Measurements from ENCODE around the gene ABCB9. TPM values are rescaled to one million over a fixed set of nuclear protein-coding genes. Genes with fewer than 3 reads are reported as not detected.

The ABCB9 gene
- total and polyA plus RNA-seq, 2 of the 8 experiments (the other 6 are each of a cell fraction or from before 2014, with no cell fraction given), result 3.8 to 8.0 TPM

DNA sequence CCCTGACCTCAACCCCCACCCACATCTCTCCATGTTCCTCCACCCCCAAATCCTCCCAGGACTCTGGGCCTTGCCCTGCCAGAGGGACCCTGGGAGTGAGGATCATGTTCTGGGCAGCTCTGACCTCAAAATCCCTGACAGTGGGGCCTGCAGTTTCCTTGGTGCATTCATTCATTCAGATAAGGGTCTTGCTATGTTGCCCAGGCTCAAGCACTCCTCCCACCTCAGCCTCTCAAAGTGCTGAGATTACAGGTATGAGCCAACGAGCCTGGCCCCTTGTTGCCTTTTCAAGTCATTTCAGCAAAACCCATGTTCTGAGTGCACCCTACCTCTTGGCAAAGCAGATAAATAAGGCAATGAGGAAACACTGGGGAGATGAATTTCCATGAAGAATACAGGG lies 43.8 kb upstream of the ABCB9 start:
- Histone ChIP-seq H3K4me3 (ENCODE audit: extremely low read depth in 1 of 4, insufficient read depth in 2 of 4, low read depth in 3 of 4, low read length in 4 of 4) (no peak overlapping the region), H2BK12ac (ENCODE audit: low read depth, low read length) (no peak overlapping the region), H3K18ac (ENCODE audit: extremely low read depth, low read length) (no peak overlapping the region), H2AFZ (ENCODE audit: low read length) (no peak overlapping the region), H4K20me1 (replicated peaks in 1 of 2; ENCODE audit: control insufficient read depth in 1 of 2, insufficient read depth in 2 of 2, low read length in 2 of 2) (peaks cover 0 to 3% of the 10 kb centered on the region in 2 experiments), H3K23me2 (ENCODE audit: low read depth, low read length) (no peaks in the 10 kb centered on the region), H3K4me2 (ENCODE audit: insufficient read depth in 1 of 2, low read depth in 2 of 2, low read length in 2 of 2) (no peak overlapping the region), H3K23ac (ENCODE audit: insufficient read length) (no peak overlapping the region), H3K14ac (ENCODE audit: insufficient read length) (no peak overlapping the region), H4K8ac (ENCODE audit: extremely low read depth, insufficient read depth, low read length) (no peak overlapping the region), H3K9me3 (ENCODE audit: insufficient read depth in 2 of 2, low read depth in 1 of 2, low read length in 1 of 2) (no peaks in the 10 kb centered on the region; a peak in 1 of 4 replicates), H3K79me2 (ENCODE audit: control insufficient read depth in 1 of 2, insufficient read depth in 2 of 2, low read length in 2 of 2) (no peaks in the 10 kb centered on the region), H3K27ac (ENCODE audit: low read depth, low read length) (no peak overlapping the region), H2AK5ac (ENCODE audit: low read depth, low read length) (no peak overlapping the region), H3K4ac (replicated peaks; ENCODE audit: insufficient read length, low read depth, low read length) (no peak overlapping the region), H3K36me3 (ENCODE audit: control insufficient read depth in 2 of 4, insufficient read depth in 4 of 4, low read length in 3 of 4) (no peaks in the 10 kb centered on the region), H2BK120ac (replicated peaks; ENCODE audit: low read depth, low read length) (no peak overlapping the region), H3K79me1 (ENCODE audit: low read depth, low read length) (no peaks in the 10 kb centered on the region), H3K27me3 (replicated peaks in 1 of 4; ENCODE audit: control insufficient read depth in 3 of 4, extremely low read depth in 1 of 4, insufficient read depth in 3 of 4, low read length in 3 of 4) (no peaks in the 10 kb centered on the region), H3K9ac (replicated peaks in 1 of 4; ENCODE audit: extremely low read depth in 1 of 4, low read depth in 3 of 4, low read length in 3 of 4) (no peak overlapping the region), H2BK15ac (ENCODE audit: low read length) (no peak overlapping the region), H2BK20ac (ENCODE audit: low read length) (no peak overlapping the region), H2BK5ac (ENCODE audit: low read depth, low read length) (no peak overlapping the region), H3K4me1 (replicated peaks in 1 of 4; ENCODE audit: control insufficient read depth in 3 of 4, insufficient read depth in 4 of 4, low read length in 3 of 4) (no peaks in the 10 kb centered on the region), H4K5ac (ENCODE audit: insufficient read length, low read depth, low read length) (no peak overlapping the region), H4K91ac (replicated peaks; ENCODE audit: insufficient read length, low read length) (no peak overlapping the region), H3K56ac (replicated peaks; ENCODE audit: insufficient read length, low read depth, low read length) (no peak overlapping the region)
- TF ChIP-seq RXRA (IDR thresholded peaks at IDR 0.05; ENCODE audit: insufficient read depth, low read depth, low read length) (no peak), HDAC6 (IDR thresholded peaks at IDR 0.05; ENCODE audit: low read depth, low read length) (no peak), KDM5A (IDR thresholded peaks at IDR 0.05; ENCODE audit: low read length) (no peak), TAF7 (optimal IDR thresholded peaks at IDR 0.05; ENCODE audit: borderline replicate concordance, low read depth, low read length) (no peak), TAF1 (IDR thresholded peaks at IDR 0.05; ENCODE audit: low read depth, low read length) (no peak), ASH2L (IDR thresholded peaks at IDR 0.05; ENCODE audit: low read length) (no peak), SIX5 (IDR thresholded peaks at IDR 0.05; ENCODE audit: low read depth, low read length) (no peak), POLR2A (IDR thresholded peaks at IDR 0.05; ENCODE audit: control extremely low read depth in 1 of 2, low read depth in 2 of 2, low read length in 2 of 2) (no peak), EGR1 (IDR thresholded peaks at IDR 0.05; ENCODE audit: borderline replicate concordance, low read depth, low read length) (no peak), JUN (IDR thresholded peaks at IDR 0.05; ENCODE audit: low read depth, low read length) (no peak), CHD1 (IDR thresholded peaks at IDR 0.05; ENCODE audit: low read depth, low read length) (no peak), CTBP2 (IDR thresholded peaks at IDR 0.05; ENCODE audit: borderline replicate concordance, insufficient read depth, insufficient read length, low read length) (no peak), SP2 (IDR thresholded peaks at IDR 0.05; ENCODE audit: low read length) (no peak)
- ChIA-PET CTCF (ENCODE audit: partially characterized antibody) (interaction anchor here (0.9 kb wide), 3 partner anchors 20 to 150 kb away, joined by 3 to 4 read pairs (median 3); no protein-coding TSS in a partner anchor), POLR2A (ENCODE audit: partially characterized antibody) (no interaction called here)
- no peak for DNase-seq (ENCODE audit: low read depth in 1 of 2, low spot score in 2 of 2)
- WGBS, 2 experiments (ENCODE audit: extremely low coverage in 1 of 2, insufficient coverage in 1 of 2, insufficient read length in 1 of 2, insufficient replicate concordance in 2 of 2, low coverage in 1 of 2, low lambda C conversion rate in 2 of 2, missing lambda C conversion rate in 1 of 2), result 54% methylated on average over 1 of the region's 1 CpG; no CpG with 5 or more reads in 1 of the 2 experiments
- no peak for FAIRE-seq

All from H1 (cell line).